H7 (cell line): Measurements from ENCODE around the gene ATP6V0A4. TPM values are rescaled to one million over a fixed set of nuclear protein-coding genes. Genes with fewer than 3 reads are reported as not detected.

Source experiments
- DNase-seq: peaks from one replicate; pipeline ENCODE4 v3.0.0; 2012
- H3K27me3 ChIP-seq: 2 replicates; pipeline ENCODE4 v1.6.0; 2011; ENCODE audit warnings: mild to moderate bottlenecking, low read length; ENCODE audit not compliant: control insufficient read depth, insufficient read depth
- H3K36me3 ChIP-seq: replicated peaks from 2 replicates; pipeline ENCODE4 v1.5.1; 2011; ENCODE audit warnings: low read length; ENCODE audit not compliant: control insufficient read depth, insufficient read depth
- H3K4me3 ChIP-seq: 2 replicates; pipeline ENCODE4 v1.5.1; 2011; ENCODE audit warnings: low read depth, mild to moderate bottlenecking, control low read depth, low read length, moderate library complexity; ENCODE audit not compliant: insufficient read depth
- total RNA-seq: library from RNA; depleted of rRNA; stranded (reverse); fragments of >200 nt; shearing (Covaris generic); gene quantifications from 2 replicates; pipeline ENCODE4 v1.2.3, GENCODE V29; 2014

The ATP6V0A4 gene
- total RNA-seq, 1 experiment from 2014 or later: 0.42 TPM

- DNase-seq: no peak
- H3K27me3 ChIP-seq: no peaks in the 10 kb centered on the region
- H3K36me3 ChIP-seq: no peaks in the 10 kb centered on the region
- no peak overlapping the region for H3K4me3 ChIP-seq
Observed at GRCh38 chr7:138785587-138786437, 12.2 kb downstream of the ATP6V0A4 start.

- no peaks in the 10 kb centered on the region for H3K36me3 ChIP-seq
- DNase-seq: no peak
- no peaks in the 10 kb centered on the region for H3K27me3 ChIP-seq
- H3K4me3 ChIP-seq: no peak overlapping the region
Observed at GRCh38 chr7:138784692-138785091, 13.3 kb downstream of the ATP6V0A4 start.

GRCh38 chr7:138781004-138781403, 17.0 kb downstream of the ATP6V0A4 start:
- Histone ChIP-seq H3K4me3 (no peak overlapping the region), H3K27me3 (no peaks in the 10 kb centered on the region), H3K36me3 (no peaks in the 10 kb centered on the region)
- DNase-seq: no peak

GRCh38 chr7:138776166-138776833, 21.7 kb downstream of the ATP6V0A4 start:
- Histone ChIP-seq H3K27me3 (peaks cover 3% of the 10 kb centered on the region; the same call in 1 of the 2 replicates), H3K36me3 (no peaks in the 10 kb centered on the region), H3K4me3 (no peak overlapping the region)
- DNase-seq: no peak

GRCh38 chr7:138773817-138774216, 24.2 kb downstream of the ATP6V0A4 start:
- H3K27me3 ChIP-seq: peaks cover 3% of the 10 kb centered on the region; the same call in 1 of the 2 replicates
- H3K4me3 ChIP-seq: no peak overlapping the region
- DNase-seq: peak; percentile 87
- H3K36me3 ChIP-seq: no peaks in the 10 kb centered on the region; the same call in 1 of the 2 replicates

- Histone ChIP-seq H3K36me3 (no peaks in the 10 kb centered on the region; the same call in 1 of the 2 replicates), H3K4me3 (no peak overlapping the region), H3K27me3 (peaks cover 3% of the 10 kb centered on the region; the same call in 1 of the 2 replicates)
- no peak for DNase-seq
Observed at GRCh38 chr7:138773176-138773575, 24.8 kb downstream of the ATP6V0A4 start.

GRCh38 chr7:138770904-138771303, 27.1 kb downstream of the ATP6V0A4 start:
- Histone ChIP-seq H3K36me3 (no peaks in the 10 kb centered on the region; the same call in 1 of the 2 replicates), H3K27me3 (peaks cover 3% of the 10 kb centered on the region; the same call in 1 of the 2 replicates), H3K4me3 (no peak overlapping the region)
- DNase-seq: no peak

- Histone ChIP-seq H3K27me3 (peaks cover under 1% of the 10 kb centered on the region; the same call in 1 of the 2 replicates), H3K4me3 (no peak overlapping the region), H3K36me3 (no peaks in the 10 kb centered on the region; the same call in 1 of the 2 replicates)
- no peak for DNase-seq
Observed at GRCh38 chr7:138768241-138768640, 29.8 kb downstream of the ATP6V0A4 start.

- DNase-seq: no peak
- no peaks in the 10 kb centered on the region for H3K27me3 ChIP-seq
- H3K4me3 ChIP-seq: no peak overlapping the region
- H3K36me3 ChIP-seq: no peaks in the 10 kb centered on the region
Observed at GRCh38 chr7:138756591-138757242, 41.3 kb downstream of the ATP6V0A4 start.

GRCh38 chr7:138755842-138756590, 42.0 kb downstream of the ATP6V0A4 start:
- Histone ChIP-seq H3K27me3 (no peaks in the 10 kb centered on the region), H3K4me3 (no peak overlapping the region), H3K36me3 (no peaks in the 10 kb centered on the region)
- DNase-seq: no peak

GRCh38 chr7:138755331-138755747, 42.7 kb downstream of the ATP6V0A4 start:
- Histone ChIP-seq H3K36me3 (no peaks in the 10 kb centered on the region), H3K27me3 (no peaks in the 10 kb centered on the region), H3K4me3 (no peak overlapping the region)
- peak; percentile 63 for DNase-seq

- no peak overlapping the region for H3K4me3 ChIP-seq
- DNase-seq: no peak
- H3K36me3 ChIP-seq: no peaks in the 10 kb centered on the region
- H3K27me3 ChIP-seq: no peaks in the 10 kb centered on the region
Observed at GRCh38 chr7:138753610-138754009, 44.4 kb downstream of the ATP6V0A4 start.

- peak; percentile 59 for DNase-seq
- Histone ChIP-seq H3K4me3 (no peak overlapping the region), H3K27me3 (no peaks in the 10 kb centered on the region), H3K36me3 (no peaks in the 10 kb centered on the region)
Observed at GRCh38 chr7:138753150-138753518, 44.9 kb downstream of the ATP6V0A4 start.

GRCh38 chr7:138752518-138753149, 45.4 kb downstream of the ATP6V0A4 start:
- Histone ChIP-seq H3K4me3 (no peak overlapping the region), H3K27me3 (no peaks in the 10 kb centered on the region), H3K36me3 (no peaks in the 10 kb centered on the region)
- no peak for DNase-seq
